Osteoblast (primary cell): ENCODE data around the gene SPTB. TPM values are rescaled to one million over a fixed set of nuclear protein-coding genes. Genes with fewer than 3 reads are reported as not detected.

Source experiments
- DNase-seq: peaks from one replicate; pipeline ENCODE4 v3.0.0; 2011; ENCODE audit warnings: low spot score, mixed read lengths; ENCODE audit not compliant: insufficient read length; ENCODE audit errors: missing footprints
- H2AFZ ChIP-seq: 2 replicates; pipeline ENCODE4 v1.6.0; 2011; ENCODE audit warnings: mild to moderate bottlenecking, low read length
- H3K27ac ChIP-seq: 2 replicates; pipeline ENCODE4 v1.5.1; 2011; ENCODE audit warnings: mild to moderate bottlenecking, low read depth, low read length, moderate library complexity
- H3K27me3 ChIP-seq: 2 replicates; pipeline ENCODE4 v1.6.0; 2012; ENCODE audit warnings: mild to moderate bottlenecking, control low read depth, inconsistent platforms, low read length, moderate library complexity; ENCODE audit not compliant: insufficient read depth
- H3K36me3 ChIP-seq: 2 replicates; pipeline ENCODE4 v1.5.1; 2011; ENCODE audit warnings: mild to moderate bottlenecking, low read length, control low read depth, moderate library complexity; ENCODE audit not compliant: insufficient read depth
- H3K4me1 ChIP-seq: 2 replicates; pipeline ENCODE4 v1.5.1; 2011; ENCODE audit warnings: mild to moderate bottlenecking, low read length, control low read depth, moderate library complexity; ENCODE audit not compliant: insufficient read depth
- H3K4me2 ChIP-seq: 2 replicates; pipeline ENCODE4 v1.6.0; 2011; ENCODE audit warnings: mild to moderate bottlenecking, low read length; ENCODE audit not compliant: insufficient read depth
- H3K4me3 ChIP-seq: fragments of 200-600 bp; sonication (generic); 3 replicates; pipeline ENCODE4 v1.5.1; 2012; ENCODE audit warnings: mild to moderate bottlenecking, low read length, inconsistent platforms; ENCODE audit not compliant: insufficient read depth
- H3K79me2 ChIP-seq: 2 replicates; pipeline ENCODE4 v1.6.0; 2012; ENCODE audit warnings: mild to moderate bottlenecking, low read length, control low read depth, inconsistent platforms; ENCODE audit not compliant: insufficient read depth
- H3K9me3 ChIP-seq: 2 replicates; pipeline ENCODE4 v1.5.1; 2011; ENCODE audit warnings: low read depth, low read length, control low read depth
- H4K20me1 ChIP-seq: 2 replicates; pipeline ENCODE4 v1.6.0; 2012; ENCODE audit warnings: mild to moderate bottlenecking, low read length, control low read depth; ENCODE audit not compliant: insufficient read depth
- CTCF ChIP-seq: IDR thresholded peaks from 2 replicates; pipeline ENCODE4 v1.5.1; 2011; ENCODE audit warnings: mild to moderate bottlenecking, low read depth, low read length, moderate library complexity; ENCODE audit errors: extremely low read depth
- total RNA-seq: library from RNA; depleted of rRNA; stranded (reverse); fragments of >200 nt; gene quantifications from 2 replicates; pipeline ENCODE4 v1.2.3, GENCODE V29; 2012

SPTB gene
- total RNA-seq, 1 donor, result under 0.01 TPM

GRCh38 chr14:64758025-64758521 lies 121.6 kb downstream of the SPTB start:
- Histone ChIP-seq H3K36me3 (no peaks in the 10 kb centered on the region), H2AFZ (no peak overlapping the region), H3K79me2 (no peaks in the 10 kb centered on the region), H3K4me1 (peaks cover 36% of the 10 kb centered on the region), H3K27me3 (peaks cover 33% of the 10 kb centered on the region), H4K20me1 (no peaks in the 10 kb centered on the region), H3K27ac (peak overlapping the region; percentile 76), H3K4me2 (peak overlapping the region; percentile 62), H3K9me3 (no peaks in the 10 kb centered on the region), H3K4me3 (no peak overlapping the region)
- DNase-seq, result no peak
- TF ChIP-seq CTCF, result no peak

- H3K27me3 ChIP-seq, result peaks cover 33% of the 10 kb centered on the region
- no peak overlapping the region for H3K27ac ChIP-seq
- H4K20me1 ChIP-seq, result no peaks in the 10 kb centered on the region
- no peaks in the 10 kb centered on the region for H3K79me2 ChIP-seq
- DNase-seq, result no peak
- no peak for TF ChIP-seq CTCF
- H2AFZ ChIP-seq, result no peak overlapping the region
- H3K4me1 ChIP-seq, result peaks cover 34% of the 10 kb centered on the region
- H3K36me3 ChIP-seq, result no peaks in the 10 kb centered on the region
- H3K4me3 ChIP-seq, result no peak overlapping the region
- H3K4me2 ChIP-seq, result no peak overlapping the region
- H3K9me3 ChIP-seq, result no peaks in the 10 kb centered on the region
These were observed 122.1 kb downstream of the SPTB start for GRCh38 chr14:64757601-64758000.

- Histone ChIP-seq H4K20me1 (no peaks in the 10 kb centered on the region), H3K4me1 (peaks cover 25% of the 10 kb centered on the region), H3K36me3 (no peaks in the 10 kb centered on the region), H3K79me2 (no peaks in the 10 kb centered on the region), H2AFZ (no peak overlapping the region), H3K27me3 (peaks cover 32% of the 10 kb centered on the region), H3K27ac (no peak overlapping the region), H3K4me2 (no peak overlapping the region), H3K4me3 (no peak overlapping the region), H3K9me3 (no peaks in the 10 kb centered on the region)
- DNase-seq, result no peak
- no peak for TF ChIP-seq CTCF
These were observed 123.0 kb downstream of the SPTB start for GRCh38 chr14:64756712-64757111.

- H3K27me3 ChIP-seq, result peaks cover 28% of the 10 kb centered on the region
- H3K27ac ChIP-seq, result no peak overlapping the region
- H3K79me2 ChIP-seq, result no peaks in the 10 kb centered on the region
- H4K20me1 ChIP-seq, result no peaks in the 10 kb centered on the region
- TF ChIP-seq CTCF, result no peak
- H3K4me1 ChIP-seq, result peaks cover 19% of the 10 kb centered on the region
- no peak for DNase-seq
- no peaks in the 10 kb centered on the region for H3K36me3 ChIP-seq
- H3K9me3 ChIP-seq, result no peaks in the 10 kb centered on the region
- no peak overlapping the region for H2AFZ ChIP-seq
- no peak overlapping the region for H3K4me2 ChIP-seq
- no peak overlapping the region for H3K4me3 ChIP-seq
These were observed 123.9 kb downstream of the SPTB start for GRCh38 chr14:64755781-64756221.
